PC-9 (cell line): ENCODE results near the gene LHX4.

Experiments used
- EZH2 ChIP-seq: fragments of 200-600 bp; sonication (generic); IDR thresholded peaks from 2 replicates; pipeline ENCODE4 v1.8.0; 2017; ENCODE audit warnings: antibody characterized with exemption, low read depth
- TF ChIP-seq, protein P1 (sequence below): fragments of 200-600 bp; sonication (generic); conservative IDR thresholded peaks from 2 replicates; pipeline ENCODE4 v1.6.1; 2017; ENCODE audit warnings: mixed run types, antibody characterized with exemption, mild to moderate bottlenecking, moderate library complexity

DNA sequence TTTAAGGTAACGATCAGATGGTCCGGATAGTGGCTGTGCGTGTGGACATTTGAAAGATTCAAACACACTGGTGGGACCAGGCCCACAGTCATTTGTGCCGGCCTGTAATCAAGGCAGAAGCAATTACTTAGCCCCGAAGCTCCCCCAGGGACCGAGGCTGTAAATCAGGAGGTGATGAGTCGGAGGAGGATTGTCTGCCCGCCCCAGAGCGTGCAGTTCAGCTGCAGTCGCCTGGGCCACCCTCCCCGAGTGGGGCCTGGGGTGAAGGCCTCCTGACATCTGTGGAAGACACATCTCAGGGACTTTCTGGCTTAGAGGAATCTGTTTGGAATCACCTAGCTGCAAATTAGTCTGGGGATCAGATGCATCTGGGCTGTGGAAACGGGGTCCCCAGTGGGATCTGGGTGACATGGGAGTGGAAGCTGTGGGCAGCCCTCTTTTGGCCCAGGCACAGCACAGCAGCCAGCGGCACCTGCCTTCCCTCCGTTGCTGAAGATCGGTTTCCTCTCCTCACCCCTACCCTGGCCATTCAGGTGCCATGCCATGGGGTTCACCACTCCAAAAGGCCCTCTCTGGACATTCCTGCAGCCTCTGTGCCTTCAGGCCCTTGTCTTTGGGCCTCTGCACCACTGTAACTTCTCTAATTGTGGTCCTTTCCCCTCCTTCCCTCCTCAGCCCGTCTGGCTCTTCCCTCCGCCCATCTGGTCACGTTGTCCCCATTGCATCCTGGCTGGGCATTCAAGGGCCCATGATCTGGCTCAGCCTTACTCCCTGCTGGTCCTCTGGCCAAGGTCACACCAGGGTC lies 25.7 kb downstream of the LHX4 start:
- TF ChIP-seq, protein P1, sequence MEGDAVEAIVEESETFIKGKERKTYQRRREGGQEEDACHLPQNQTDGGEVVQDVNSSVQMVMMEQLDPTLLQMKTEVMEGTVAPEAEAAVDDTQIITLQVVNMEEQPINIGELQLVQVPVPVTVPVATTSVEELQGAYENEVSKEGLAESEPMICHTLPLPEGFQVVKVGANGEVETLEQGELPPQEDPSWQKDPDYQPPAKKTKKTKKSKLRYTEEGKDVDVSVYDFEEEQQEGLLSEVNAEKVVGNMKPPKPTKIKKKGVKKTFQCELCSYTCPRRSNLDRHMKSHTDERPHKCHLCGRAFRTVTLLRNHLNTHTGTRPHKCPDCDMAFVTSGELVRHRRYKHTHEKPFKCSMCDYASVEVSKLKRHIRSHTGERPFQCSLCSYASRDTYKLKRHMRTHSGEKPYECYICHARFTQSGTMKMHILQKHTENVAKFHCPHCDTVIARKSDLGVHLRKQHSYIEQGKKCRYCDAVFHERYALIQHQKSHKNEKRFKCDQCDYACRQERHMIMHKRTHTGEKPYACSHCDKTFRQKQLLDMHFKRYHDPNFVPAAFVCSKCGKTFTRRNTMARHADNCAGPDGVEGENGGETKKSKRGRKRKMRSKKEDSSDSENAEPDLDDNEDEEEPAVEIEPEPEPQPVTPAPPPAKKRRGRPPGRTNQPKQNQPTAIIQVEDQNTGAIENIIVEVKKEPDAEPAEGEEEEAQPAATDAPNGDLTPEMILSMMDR, result no peak
- TF ChIP-seq EZH2, result no peak
